HEK293T (cell line): ENCODE measurements around the gene FAM120B.

Experiments
- FOXK2 ChIP-seq: fragments of 450-650 bp; IDR thresholded peaks from 2 replicates; pipeline ENCODE4 v1.6.1; 2016; ENCODE audit warnings: mild to moderate bottlenecking
- FOXM1 ChIP-seq: fragments of 450-650 bp; IDR thresholded peaks from 2 replicates; pipeline ENCODE4 v1.6.1; 2017; ENCODE audit warnings: mild to moderate bottlenecking, borderline replicate concordance

DNA sequence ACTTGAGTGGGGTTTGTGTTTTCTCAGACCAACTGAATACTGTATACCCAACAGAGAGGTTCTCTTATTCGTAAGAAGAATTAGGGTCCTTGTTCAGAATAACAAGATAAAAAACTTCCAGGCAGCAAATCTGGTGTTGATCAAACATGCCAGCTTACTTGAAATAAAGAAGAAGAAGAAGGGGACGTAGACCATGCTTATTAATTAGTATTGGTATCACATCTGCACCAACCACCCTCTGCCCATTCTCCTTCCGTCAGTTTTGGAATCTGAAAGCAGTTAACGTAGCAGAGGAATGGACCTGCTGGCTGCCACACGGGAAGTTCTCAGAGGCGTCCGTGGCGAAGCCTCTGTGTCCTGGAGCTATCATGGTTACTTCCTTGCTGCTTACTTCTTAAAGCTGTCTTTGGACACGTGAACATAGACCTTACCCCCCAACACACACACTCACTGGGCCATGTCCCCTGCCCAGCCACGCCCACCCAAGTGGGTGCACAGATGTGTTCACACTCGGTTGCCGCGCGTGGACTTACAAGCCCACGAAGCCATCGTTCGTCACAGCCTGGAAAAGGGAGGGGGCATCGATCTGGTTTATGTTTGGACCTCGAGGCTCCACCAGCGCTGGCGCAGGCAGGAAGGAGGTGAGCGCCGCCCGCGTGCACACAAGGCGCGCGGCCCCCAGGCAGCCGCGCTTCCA is 11.6 kb upstream of the FAM120B start:
- TF ChIP-seq FOXM1 = no peak
- no peak for TF ChIP-seq FOXK2
